Fibroblast of mammary gland (primary cell): ENCODE measurements around the gene HOXB4.

Source experiments
- DNase-seq: peaks from one replicate; pipeline ENCODE4 v3.0.0-alpha.2; 2010; ENCODE audit warnings: low read depth
- H3K4me3 ChIP-seq: 2 replicates; pipeline ENCODE4 v1.5.1; 2011; ENCODE audit warnings: low read depth, mild to moderate bottlenecking, low read length, moderate library complexity; ENCODE audit not compliant: control insufficient read depth
- CTCF ChIP-seq: conservative IDR thresholded peaks from 2 replicates; pipeline ENCODE4 v1.5.1; 2011; ENCODE audit warnings: low read depth, low read length, inconsistent platforms; ENCODE audit not compliant: control insufficient read depth, insufficient read depth

Gene HOXB4

GRCh38 chr17:48552466-48553189, 25.5 kb downstream of the HOXB4 start:
- no peak overlapping the region for H3K4me3 ChIP-seq
- no peak for DNase-seq

GRCh38 chr17:48551596-48552465, 26.3 kb downstream of the HOXB4 start:
- H3K4me3 ChIP-seq = no peak overlapping the region
- no peak for TF ChIP-seq CTCF
- no peak for DNase-seq

More at GRCh38 chr17:48552466-48553189, 25.5 kb downstream of the HOXB4 start:
- no peak for TF ChIP-seq CTCF

GRCh38 chr17:48551214-48551555, 27.0 kb downstream of the HOXB4 start:
- DNase-seq = no peak
- H3K4me3 ChIP-seq = no peak overlapping the region
- TF ChIP-seq CTCF = no peak

- peak overlapping the region; percentile 24 for H3K4me3 ChIP-seq
- DNase-seq = no peak
- no peak for TF ChIP-seq CTCF
These were observed 27.5 kb downstream of the HOXB4 start for GRCh38 chr17:48550502-48551213.

GRCh38 chr17:48549914-48550501, 28.1 kb downstream of the HOXB4 start:
- TF ChIP-seq CTCF = no peak
- DNase-seq = peak; percentile 77
- H3K4me3 ChIP-seq = peak overlapping the region; percentile 24

- H3K4me3 ChIP-seq = no peak overlapping the region
- no peak for DNase-seq
- TF ChIP-seq CTCF = no peak
These were observed 28.9 kb downstream of the HOXB4 start for GRCh38 chr17:48549281-48549630.
